Measurements from ENCODE around the gene ZNF160. TPM values are rescaled to one million over a fixed set of nuclear protein-coding genes. Genes with fewer than 3 reads are reported as not detected.

ZNF160 gene
- total and polyA plus RNA-seq, 2 donors (not counting 1 experiment from before 2014, with no cell fraction given): 21.0 to 28.9 TPM

GRCh38 chr19:53091413-53092254 is 11.6 kb downstream of the ZNF160 start:
- Histone ChIP-seq H3K9me3 (ENCODE audit: control insufficient read depth, insufficient read depth, low read depth, low read length) (no peaks in the 10 kb centered on the region), H3K4me2 (ENCODE audit: extremely low read depth, insufficient read depth, low read length) (no peak overlapping the region), H2AFZ (ENCODE audit: low read length) (no peak overlapping the region), H3K4me3 (replicated peaks in 1 of 4; ENCODE audit: control extremely low read depth in 1 of 4, insufficient read depth in 1 of 4, low read depth in 3 of 4, low read length in 4 of 4) (no peak overlapping the region), H3K27ac (ENCODE audit: insufficient read depth, low read length) (no peak overlapping the region), H3K9ac (ENCODE audit: insufficient read depth, low read length) (no peak overlapping the region), H3K36me3 (ENCODE audit: control insufficient read depth, insufficient read depth, low read length) (peaks cover 3% of the 10 kb centered on the region), H3K79me2 (ENCODE audit: control insufficient read depth, insufficient read depth, low read length) (no peaks in the 10 kb centered on the region), H4K20me1 (ENCODE audit: control insufficient read depth, extremely low read depth, insufficient read depth, low read length) (no peaks in the 10 kb centered on the region), H3K4me1 (ENCODE audit: control insufficient read depth, extremely low read depth, insufficient read depth, low read length) (no peaks in the 10 kb centered on the region), H3K27me3 (ENCODE audit: control insufficient read depth, insufficient read depth, low read length) (no peaks in the 10 kb centered on the region)
- DNase-seq (ENCODE audit: low read depth in 2 of 2): no peak
- TF ChIP-seq CTCF (conservative IDR thresholded peaks at IDR 0.05 in 1 of 2, IDR thresholded peaks at IDR 0.05 in 1 of 2; ENCODE audit: low read depth in 1 of 2, low read length in 2 of 2) (no peak), EZH2 (IDR thresholded peaks at IDR 0.05; ENCODE audit: low read length, missing control alignments) (no peak)

GRCh38 chr19:53088091-53088490 is 15.1 kb downstream of the ZNF160 start:
- Histone ChIP-seq H3K4me3 (replicated peaks in 1 of 4; ENCODE audit: control extremely low read depth in 1 of 4, insufficient read depth in 1 of 4, low read depth in 3 of 4, low read length in 4 of 4) (no peak overlapping the region), H3K36me3 (ENCODE audit: control insufficient read depth, insufficient read depth, low read length) (peaks cover 8% of the 10 kb centered on the region), H3K79me2 (ENCODE audit: control insufficient read depth, insufficient read depth, low read length) (no peaks in the 10 kb centered on the region), H4K20me1 (ENCODE audit: control insufficient read depth, extremely low read depth, insufficient read depth, low read length) (no peaks in the 10 kb centered on the region), H3K27ac (ENCODE audit: insufficient read depth, low read length) (no peak overlapping the region), H2AFZ (ENCODE audit: low read length) (no peak overlapping the region), H3K27me3 (ENCODE audit: control insufficient read depth, insufficient read depth, low read length) (no peaks in the 10 kb centered on the region), H3K4me1 (ENCODE audit: control insufficient read depth, extremely low read depth, insufficient read depth, low read length) (no peaks in the 10 kb centered on the region), H3K4me2 (ENCODE audit: extremely low read depth, insufficient read depth, low read length) (no peak overlapping the region), H3K9ac (ENCODE audit: insufficient read depth, low read length) (no peak overlapping the region), H3K9me3 (ENCODE audit: control insufficient read depth, insufficient read depth, low read depth, low read length) (no peaks in the 10 kb centered on the region)
- no peak for DNase-seq (ENCODE audit: low read depth in 2 of 2)
- TF ChIP-seq CTCF (conservative IDR thresholded peaks at IDR 0.05 in 1 of 2, IDR thresholded peaks at IDR 0.05 in 1 of 2; ENCODE audit: low read depth in 1 of 2, low read length in 2 of 2) (no peak), EZH2 (IDR thresholded peaks at IDR 0.05; ENCODE audit: low read length, missing control alignments) (no peak)

GRCh38 chr19:53086949-53087348 is 16.3 kb downstream of the ZNF160 start:
- H3K9me3 ChIP-seq (ENCODE audit: control insufficient read depth, insufficient read depth, low read depth, low read length): no peaks in the 10 kb centered on the region
- H3K36me3 ChIP-seq (ENCODE audit: control insufficient read depth, insufficient read depth, low read length): peaks cover 8% of the 10 kb centered on the region
- no peak overlapping the region for H3K4me2 ChIP-seq (ENCODE audit: extremely low read depth, insufficient read depth, low read length)
- H3K27me3 ChIP-seq (ENCODE audit: control insufficient read depth, insufficient read depth, low read length): no peaks in the 10 kb centered on the region
- no peak overlapping the region for H3K9ac ChIP-seq (ENCODE audit: insufficient read depth, low read length)
- no peak overlapping the region for H3K27ac ChIP-seq (ENCODE audit: insufficient read depth, low read length)
- TF ChIP-seq CTCF (conservative IDR thresholded peaks at IDR 0.05 in 1 of 2, IDR thresholded peaks at IDR 0.05 in 1 of 2; ENCODE audit: low read depth in 1 of 2, low read length in 2 of 2) (no peak), EZH2 (IDR thresholded peaks at IDR 0.05; ENCODE audit: low read length, missing control alignments) (no peak)
- no peaks in the 10 kb centered on the region for H3K79me2 ChIP-seq (ENCODE audit: control insufficient read depth, insufficient read depth, low read length)
- peak in 1 of 2 donors; percentile 17 for DNase-seq (ENCODE audit: low read depth in 2 of 2)
- no peaks in the 10 kb centered on the region for H4K20me1 ChIP-seq (ENCODE audit: control insufficient read depth, extremely low read depth, insufficient read depth, low read length)
- no peaks in the 10 kb centered on the region for H3K4me1 ChIP-seq (ENCODE audit: control insufficient read depth, extremely low read depth, insufficient read depth, low read length)
- H2AFZ ChIP-seq (ENCODE audit: low read length): no peak overlapping the region
- no peak overlapping the region for H3K4me3 ChIP-seq (replicated peaks in 1 of 4; ENCODE audit: control extremely low read depth in 1 of 4, insufficient read depth in 1 of 4, low read depth in 3 of 4, low read length in 4 of 4)
